GM23248 (cell line): Measurements from ENCODE around the gene SEMA3C.

ENCODE experiments used
- EZH2 ChIP-seq: fragments of 200-600 bp; sonication (generic); IDR thresholded peaks from 2 replicates; pipeline ENCODE4 v1.6.1; 2018; ENCODE audit warnings: antibody characterized with exemption, mild to moderate bottlenecking; ENCODE audit not compliant: insufficient read depth, poor library complexity, severe bottlenecking
- EZH2phosphoT487 ChIP-seq: fragments of 200-600 bp; sonication (generic); IDR thresholded peaks from 2 replicates; pipeline ENCODE4 v1.6.1; 2018; ENCODE audit warnings: antibody characterized with exemption, moderate library complexity, mild to moderate bottlenecking, low read depth; ENCODE audit not compliant: insufficient read depth

DNA sequence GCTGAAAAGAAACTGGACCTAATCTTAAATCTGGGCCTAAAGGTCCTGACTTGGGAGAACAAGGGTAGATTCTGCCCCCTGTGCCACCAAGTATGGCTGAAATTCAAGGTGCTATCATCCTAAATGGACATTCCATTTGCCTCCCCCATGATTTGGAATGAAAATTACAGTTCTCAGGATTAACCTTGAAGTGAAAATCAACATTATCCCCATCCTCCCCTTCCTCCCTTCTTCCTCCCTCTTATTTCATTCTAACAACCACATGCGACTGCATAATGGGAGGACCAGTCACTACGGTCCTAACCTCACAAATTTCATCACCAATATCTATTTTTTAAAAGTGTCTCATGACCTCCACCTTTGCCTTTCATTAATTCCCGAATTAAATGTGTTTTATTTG lies 62.1 kb downstream of the SEMA3C start:
- TF ChIP-seq EZH2 (no peak), EZH2phosphoT487 (no peak)
